ENCODE data around the gene PTPRN.

PTPRN gene

GRCh38 chr2:219272356-219272755 is 36.8 kb downstream of the PTPRN start:
- ChIA-PET CTCF (interaction anchor here (21.6 kb wide), 1 partner anchor 22 kb away, joined by 691 read pairs; no protein-coding TSS in a partner anchor), POLR2A (no interaction called here)
- no peak for TF ChIP-seq CTCF (IDR thresholded peaks at IDR 0.05; ENCODE audit: insufficient read depth, low read length, missing control alignments)
- no peak overlapping the region for H3K4me3 ChIP-seq (ENCODE audit: low read depth, low read length)
- no peak for DNase-seq (ENCODE audit: low read depth, low spot score)

GRCh38 chr2:219271021-219271420 is 38.2 kb downstream of the PTPRN start:
- CTCF ChIA-PET: interaction anchor here (0.8 to 21.6 kb wide), 3 partner anchors 9 to 23 kb away, joined by 4 to 691 read pairs (median 7); no protein-coding TSS in a partner anchor
- POLR2A ChIA-PET: no interaction called here
- TF ChIP-seq CTCF (IDR thresholded peaks at IDR 0.05; ENCODE audit: insufficient read depth, low read length, missing control alignments): no peak
- H3K4me3 ChIP-seq (ENCODE audit: low read depth, low read length): no peak overlapping the region
- DNase-seq (ENCODE audit: low read depth, low spot score): no peak

GRCh38 chr2:219270055-219270372 is 39.2 kb downstream of the PTPRN start:
- POLR2A ChIA-PET: interaction anchor here (0.6 kb wide), 1 partner anchor 10 kb away, joined by 3 read pairs; no protein-coding TSS in a partner anchor
- CTCF ChIA-PET: interaction anchor here (1.4 to 21.6 kb wide), 4 partner anchors 8 to 94 kb away, joined by 5 to 691 read pairs (median 15); partner anchors contain the start of gene DNAJB2

GRCh38 chr2:219269362-219270054 is 39.7 kb downstream of the PTPRN start:
- TF ChIP-seq CTCF (IDR thresholded peaks at IDR 0.05; ENCODE audit: insufficient read depth, low read length, missing control alignments): no peak
- ChIA-PET CTCF (interaction anchor here (1.4 to 21.6 kb wide), 3 partner anchors 8 to 94 kb away, joined by 5 to 691 read pairs (median 23); partner anchors contain the start of gene DNAJB2), POLR2A (interaction anchor here (0.6 kb wide), 1 partner anchor 11 kb away, joined by 3 read pairs; no protein-coding TSS in a partner anchor)
- no peak for DNase-seq (ENCODE audit: low read depth, low spot score)
- no peak overlapping the region for H3K4me3 ChIP-seq (ENCODE audit: low read depth, low read length)

More at GRCh38 chr2:219270055-219270372, 39.2 kb downstream of the PTPRN start:
- H3K4me3 ChIP-seq (ENCODE audit: low read depth, low read length): no peak overlapping the region
- no peak for DNase-seq (ENCODE audit: low read depth, low spot score)
- TF ChIP-seq CTCF (IDR thresholded peaks at IDR 0.05; ENCODE audit: insufficient read depth, low read length, missing control alignments): no peak

GRCh38 chr2:219268294-219268693 is 40.9 kb downstream of the PTPRN start:
- POLR2A ChIA-PET: no interaction called here
- no peak for TF ChIP-seq CTCF (IDR thresholded peaks at IDR 0.05; ENCODE audit: insufficient read depth, low read length, missing control alignments)
- H3K4me3 ChIP-seq (ENCODE audit: low read depth, low read length): no peak overlapping the region
- CTCF ChIA-PET: interaction anchor here (0.6 to 21.6 kb wide), 4 partner anchors 10 to 205 kb away, joined by 3 to 691 read pairs (median 13); partner anchors contain the start of gene DNAJB2
- DNase-seq (ENCODE audit: low read depth, low spot score): no peak

GRCh38 chr2:219266886-219267285 is 42.3 kb downstream of the PTPRN start:
- CTCF ChIA-PET: interaction anchor here (4.3 to 21.6 kb wide), 2 partner anchors 11 to 27 kb away, joined by 23 to 691 read pairs; partner anchors contain the start of gene DNAJB2
- no peak overlapping the region for H3K4me3 ChIP-seq (ENCODE audit: low read depth, low read length)
- no peak for TF ChIP-seq CTCF (IDR thresholded peaks at IDR 0.05; ENCODE audit: insufficient read depth, low read length, missing control alignments)
- no peak for DNase-seq (ENCODE audit: low read depth, low spot score)
- POLR2A ChIA-PET: no interaction called here

Data from AG04449 (cell line).